Heart left ventricle (tissue), 16 donors: ENCODE results near the gene GPC6. TPM values are rescaled to one million over a fixed set of nuclear protein-coding genes. Genes with fewer than 3 reads are reported as not detected.

Source experiments
- ATAC-seq, 4 donors: fragments of 200-7000 bp; cut with Tn5 transposase; one replicate each; pipeline ENCODE4 v1.9.1; 2020 to 2022; ENCODE audit warnings: moderate library complexity in 4 of 4, mild to moderate bottlenecking in 3 of 4, moderate number of reproducible peaks in 1 of 4
- DNase-seq, 5 donors: peaks; one replicate each; pipeline ENCODE4 v3.0.0-alpha.2; 2020
- H3K27ac ChIP-seq, 12 donors: fragments of 200-600 bp; sonication (generic) in 4 of 12; one replicate each; pipeline versions ENCODE4 v1.5.0 to v1.8.0; 2016 to 2022; ENCODE audit warnings: mild to moderate bottlenecking in 2 of 12
- H3K27me3 ChIP-seq, 9 donors: fragments of 200-600 bp; sonication (generic) in 2 of 9; one replicate each; pipeline versions ENCODE4 v1.5.1 to v1.8.0; 2016 to 2022; ENCODE audit warnings: mild to moderate bottlenecking in 3 of 9
- H3K36me3 ChIP-seq, 9 donors: fragments of 200-600 bp; sonication (generic) in 2 of 9; one replicate each; pipeline versions ENCODE4 v1.5.0 to v1.8.0; 2018 to 2022; ENCODE audit warnings: mild to moderate bottlenecking in 2 of 9
- H3K4me1 ChIP-seq, 12 donors: fragments of 200-600 bp; sonication (generic) in 4 of 12; one replicate each; pipeline versions ENCODE4 v1.5.0 to v1.8.0; 2016 to 2022; ENCODE audit warnings: mild to moderate bottlenecking in 3 of 12
- H3K4me3 ChIP-seq, 12 donors: fragments of 200-600 bp; sonication (generic) in 4 of 12; one replicate each; pipeline versions ENCODE4 v1.5.0 to v1.8.0; 2017 to 2022; ENCODE audit warnings: mild to moderate bottlenecking in 9 of 12, moderate library complexity in 4 of 12
- H3K9me3 ChIP-seq, 12 donors: fragments of 200-600 bp; sonication (generic) in 4 of 12; one replicate each; pipeline versions ENCODE4 v1.5.0 to v1.8.0; 2016 to 2022; ENCODE audit warnings: mild to moderate bottlenecking in 1 of 12
- CTCF ChIP-seq, 12 donors: fragments of 200-600 bp; sonication (generic) in 4 of 12; IDR thresholded peaks; one replicate each; pipeline versions ENCODE4 v1.5.0 to v1.8.0; 2018 to 2022; ENCODE audit warnings: antibody characterized with exemption in 12 of 12, mild to moderate bottlenecking in 5 of 12
- POLR2A ChIP-seq, 2 donors: fragments of 450-650 bp; IDR thresholded peaks; one replicate each; pipeline ENCODE4 v1.6.1; 2017; ENCODE audit warnings: antibody characterized with exemption in 2 of 2, mild to moderate bottlenecking in 2 of 2, moderate library complexity in 2 of 2
- WGBS, 4 donors: extraction: QIAGEN DNeasy Blood & Tissue Kit in 2 of 4; methylation state at CpG; one replicate each; pipeline versions ENCODE4 v1.1.5 to v1.1.7; 2013 to 2018; 5-methylcytosine and 5-hydroxymethylcytosine counted together
- intact Hi-C, 10 donors: fragments of 100-400 bp; cut with DNase I; formaldehyde crosslinking; loops; one replicate each; pipeline versions ENCODE4 v1.11.1 to v1.14.2; 2022
- polyA plus RNA-seq, 2 donors: library from polyadenylated mRNA; stranded (reverse); fragments of 200-250 nt; gene quantifications; one replicate each; pipeline ENCODE4 v1.2.3, GENCODE V29; 2013
- total RNA-seq, 9 donors: library from RNA; depleted of rRNA in 2 of 9; stranded (reverse); fragments of >200 nt in 2 of 9; fragmentation: NEBNext Ultra II Directional in 3 of 9; extraction: Animal tissue kit (Norgen Biotek cat#: 25700) in 3 of 9; gene quantifications; one replicate each; pipeline versions ENCODE4 v1.1.0 to v1.2.4, GENCODE V29; 2016 to 2023
- donor health status: ischemic (EF 13 %, LVEDD 7.1; RV severe dilation, severe dysfunction).
- donor health status: healthy with polysubstance abuse.
- donor health status: DM: no; HTN: yes; CAD: no.
- donor health status: DM: no; HTN: no; CAD: no.
- donor health status: ischemic (EF 25% LVEDD 6.9; RV normal size, moderate dysfunction).
- donor health status: ischemic (EF 25% LVEDD 5.7; RV mildly dilated, moderate dysfunction).
- donor health status: healthy.
- donor health status: DM: yes; HTN: yes; CAD: no.
- donor health status: ischemic (EF 35%, LVEDD 5.7; RV mildly dilated, moderate dysfunction).
- donor health status: nonischemic (EF 11% LVEDD 7.7; RV severe dilation, severe dysfunction).
- donor health status: DM: yes; HTN: yes; CAD: no.
- donor health status: PGD.
- donor health status: ischemic (EF 29% LVEDD 5.4; RV normal size, mild dysfunction).
- donor health status: nonischemic (EF 23%, LVEDD 6.1; RV moderate dilation, normal function).

GPC6 gene
- total and polyA plus RNA-seq, 11 donors: 0.08 to 6.2 (median 2.0) TPM

- 44 to 95% (median 73%) methylated on average over 2 of the region's 2 CpGs for WGBS, 4 donors
- Histone ChIP-seq H3K4me1 (no peaks in the 10 kb centered on the region), H3K27ac (no peak overlapping the region), H3K36me3 (no peaks in the 10 kb centered on the region), H3K27me3 (no peaks in the 10 kb centered on the region), H3K9me3 (no peaks in the 10 kb centered on the region), H3K4me3 (no peak overlapping the region)
- intact Hi-C loops: no loop called here
- ATAC-seq (no peak), DNase-seq (no peak)
- no peak for TF ChIP-seq POLR2A (IDR thresholded peaks at IDR 0.05)
- no peak for TF ChIP-seq CTCF (IDR thresholded peaks at IDR 0.05)
These were observed 393.7 kb downstream of the GPC6 start for GRCh38 chr13:93620181-93620765.

GRCh38 chr13:93621051-93621450 lies 394.4 kb downstream of the GPC6 start:
- TF ChIP-seq POLR2A (IDR thresholded peaks at IDR 0.05) (no peak), CTCF (IDR thresholded peaks at IDR 0.05) (no peak)
- Histone ChIP-seq H3K4me1 (no peaks in the 10 kb centered on the region), H3K27me3 (no peaks in the 10 kb centered on the region), H3K4me3 (no peak overlapping the region), H3K27ac (no peak overlapping the region), H3K9me3 (no peaks in the 10 kb centered on the region), H3K36me3 (no peaks in the 10 kb centered on the region)
- DNase-seq: no peak
- ATAC-seq: no peak
- 83 to 95% (median 85%) methylated on average over 2 of the region's 2 CpGs for WGBS, 4 donors
- intact Hi-C loops: no loop called here

- Histone ChIP-seq H3K27me3 (no peaks in the 10 kb centered on the region), H3K36me3 (no peaks in the 10 kb centered on the region), H3K4me1 (no peaks in the 10 kb centered on the region), H3K4me3 (no peak overlapping the region), H3K9me3 (no peaks in the 10 kb centered on the region), H3K27ac (no peak overlapping the region)
- no peak for TF ChIP-seq POLR2A (IDR thresholded peaks at IDR 0.05)
- intact Hi-C loops: no loop called here
- no peak for ATAC-seq
- no peak for DNase-seq
These were observed 395.4 kb downstream of the GPC6 start for GRCh38 chr13:93621966-93622365.

GRCh38 chr13:93624311-93624777 lies 397.7 kb downstream of the GPC6 start:
- Histone ChIP-seq H3K27me3 (no peaks in the 10 kb centered on the region), H3K36me3 (no peaks in the 10 kb centered on the region), H3K4me3 (no peak overlapping the region), H3K27ac (no peak overlapping the region), H3K9me3 (no peaks in the 10 kb centered on the region), H3K4me1 (no peaks in the 10 kb centered on the region)
- DNase-seq: no peak
- TF ChIP-seq CTCF (IDR thresholded peaks at IDR 0.05) (no peak), POLR2A (IDR thresholded peaks at IDR 0.05) (no peak)
- intact Hi-C loops: no loop called here
- no peak for ATAC-seq
- WGBS, 4 donors: 59 to 72% (median 66%) methylated on average over 2 of the region's 2 CpGs

- ATAC-seq (no peak), DNase-seq (no peak)
- no peaks in the 10 kb centered on the region for H3K9me3 ChIP-seq
- H3K27ac ChIP-seq: no peak overlapping the region
- intact Hi-C loops: no loop called here
- no peaks in the 10 kb centered on the region for H3K27me3 ChIP-seq
- no peaks in the 10 kb centered on the region for H3K36me3 ChIP-seq
- no peak overlapping the region for H3K4me3 ChIP-seq
- TF ChIP-seq CTCF (IDR thresholded peaks at IDR 0.05): no peak
- TF ChIP-seq POLR2A (IDR thresholded peaks at IDR 0.05): no peak
- WGBS, 4 donors: 82 to 100% (median 90%) methylated on average over 1 of the region's 1 CpG
- H3K4me1 ChIP-seq: no peaks in the 10 kb centered on the region
These were observed 398.9 kb downstream of the GPC6 start for GRCh38 chr13:93625536-93625935.
